SK-N-SH (cell line): ENCODE data around the gene ARHGEF26. TPM values are rescaled to one million over a fixed set of nuclear protein-coding genes. Genes with fewer than 3 reads are reported as not detected.

Source experiments
- CTCF ChIA-PET: fragments of 300-600, 350-600 bp; formaldehyde crosslinking; extraction: SDS; loops from one replicate; lab custom pipeline; 2021; lab: Yijun Ruan, JAX
- POLR2A ChIA-PET: fragments of 350-600 bp; sonication (Branson Sonifier 250); formaldehyde crosslinking; extraction: SDS; loops from one replicate; lab custom pipeline; 2020; ENCODE audit warnings: antibody characterized with exemption, inconsistent platforms; lab: Yijun Ruan, JAX
- DNase-seq: peaks from one replicate; pipeline ENCODE4 v3.0.0; 2012
- H2AFZ ChIP-seq: fragments of 200-600 bp; sonication (generic); 2 replicates; pipeline ENCODE4 v1.8.1; 2016; ENCODE audit warnings: antibody characterized with exemption, mild to moderate bottlenecking, low read depth
- H3F3A ChIP-seq: fragments of 200-600 bp; sonication (generic); replicated peaks from 2 replicates; pipeline ENCODE3; 2016; ENCODE audit warnings: antibody characterized with exemption, mild to moderate bottlenecking; ENCODE audit not compliant: insufficient read depth
- H3K27ac ChIP-seq, 2 experiments: fragments of 200-500 bp in 1 of 2; fragments of 200-600 bp in 1 of 2; sonication (Bioruptor generic) in 1 of 2; sonication (generic), shearing (Covaris generic) in 1 of 2; 2 replicates each; pipeline versions ENCODE4 v1.5.1 to v1.6.1; 2014 to 2016; ENCODE audit warnings: low read depth in 2 of 2, inconsistent platforms in 1 of 2, low read length in 1 of 2, mild to moderate bottlenecking in 1 of 2, mixed read lengths in 1 of 2
- H3K27me3 ChIP-seq: fragments of 200-600 bp; sonication (generic), shearing (Covaris generic); 2 replicates; pipeline ENCODE4 v1.6.1; 2016; ENCODE audit warnings: mixed run types; ENCODE audit not compliant: insufficient read depth
- H3K36me3 ChIP-seq, 2 experiments: fragments of 200-500 bp in 1 of 2; fragments of 200-600 bp in 1 of 2; sonication (Bioruptor generic) in 1 of 2; sonication (generic) in 1 of 2; replicated peaks in 1 of 2; 2 replicates each; pipeline versions ENCODE3 to v1.5.1; 2014 to 2016; ENCODE audit warnings: low read length in 1 of 2, mild to moderate bottlenecking in 1 of 2; ENCODE audit not compliant: insufficient read depth in 2 of 2, control insufficient read depth in 1 of 2
- H3K4me1 ChIP-seq, 2 experiments: fragments of 200-500 bp in 1 of 2; fragments of 200-600 bp in 1 of 2; sonication (Bioruptor generic) in 1 of 2; sonication (generic), shearing (Covaris generic) in 1 of 2; 2 replicates each; pipeline versions ENCODE4 v1.5.1 to v1.6.1; 2014 to 2016; ENCODE audit warnings: low read depth in 1 of 2, low read length in 1 of 2, mixed run types in 1 of 2; ENCODE audit not compliant: insufficient read depth in 2 of 2, control insufficient read depth in 1 of 2
- H3K4me2 ChIP-seq: fragments of 200-600 bp; sonication (generic), shearing (Covaris generic); 2 replicates; pipeline ENCODE4 v1.6.1; 2017; ENCODE audit warnings: mixed run types
- H3K4me3 ChIP-seq, 2 experiments: fragments of 200-500 bp in 1 of 2; fragments of 200-600 bp in 1 of 2; sonication (Bioruptor generic) in 1 of 2; sonication (generic), shearing (Covaris generic) in 1 of 2; 2 replicates each; pipeline versions ENCODE4 v1.5.1 to v1.8.1; 2014 to 2016; ENCODE audit warnings: low read depth in 2 of 2, inconsistent platforms in 1 of 2, low read length in 1 of 2, mild to moderate bottlenecking in 1 of 2, mixed read lengths in 1 of 2, moderate library complexity in 1 of 2
- H3K79me2 ChIP-seq: fragments of 200-600 bp; sonication (generic); 2 replicates; pipeline ENCODE4 v1.8.1; 2017; ENCODE audit warnings: mild to moderate bottlenecking; ENCODE audit not compliant: insufficient read depth
- H3K9ac ChIP-seq: fragments of 200-600 bp; sonication (generic); 2 replicates; pipeline ENCODE4 v1.6.1; 2017; ENCODE audit warnings: mixed run types
- H3K9me2 ChIP-seq: fragments of 200-600 bp; sonication (generic); 2 replicates; pipeline ENCODE4 v1.6.1; 2017; ENCODE audit warnings: mixed run types
- H3K9me3 ChIP-seq: fragments of 200-600 bp; sonication (generic); 2 replicates; pipeline ENCODE4 v1.6.1; 2017; ENCODE audit warnings: mixed run types, mild to moderate bottlenecking, moderate library complexity
- H4K20me1 ChIP-seq: fragments of 200-600 bp; sonication (generic); 2 replicates; pipeline ENCODE4 v1.6.1; 2017; ENCODE audit warnings: mild to moderate bottlenecking, mixed run types; ENCODE audit not compliant: insufficient read depth
- EP300 ChIP-seq, 2 experiments: IDR thresholded peaks; 2 replicates each; pipeline versions ENCODE4 v1.4.0 to v1.6.1; 2012; ENCODE audit warnings: borderline replicate concordance in 1 of 2, low read depth in 1 of 2, low read length in 1 of 2
- FOSL2 ChIP-seq: IDR thresholded peaks from 2 replicates; pipeline ENCODE4 v1.4.0; 2012; ENCODE audit warnings: low read depth, mild to moderate bottlenecking, moderate library complexity, borderline replicate concordance
- FOXJ3 ChIP-seq: sonication (generic); formaldehyde crosslinking; IDR thresholded peaks from 2 replicates; pipeline ENCODE4 v1.5.1; 2020; ENCODE audit warnings: mild to moderate bottlenecking, missing genetic modification reagents
- GABPA ChIP-seq: IDR thresholded peaks from 2 replicates; pipeline ENCODE4 v1.4.0; 2012; ENCODE audit warnings: low read depth, mild to moderate bottlenecking
- JUND ChIP-seq: IDR thresholded peaks from 2 replicates; pipeline ENCODE4 v1.4.0; 2012
- MAX ChIP-seq: IDR thresholded peaks from 2 replicates; pipeline ENCODE4 v1.4.0; 2012; ENCODE audit warnings: low read depth
- MEF2A ChIP-seq: IDR thresholded peaks from 2 replicates; pipeline ENCODE4 v1.4.0; 2012; ENCODE audit warnings: low read depth, borderline replicate concordance
- MXI1 ChIP-seq: IDR thresholded peaks from 2 replicates; pipeline ENCODE4 v1.6.1; 2012; ENCODE audit warnings: mild to moderate bottlenecking, low read depth, low read length, improper control_type of control experiment
- PBX3 ChIP-seq: IDR thresholded peaks from 2 replicates; pipeline ENCODE4; 2012
- POLR2AphosphoS5 ChIP-seq: IDR thresholded peaks from 2 replicates; pipeline ENCODE4 v1.6.1; 2012; ENCODE audit warnings: low read depth, low read length
- RAD21 ChIP-seq: IDR thresholded peaks from 2 replicates; pipeline ENCODE4 v1.6.1; 2012; ENCODE audit warnings: mild to moderate bottlenecking, low read length
- RCOR1 ChIP-seq: fragments of 150-350 bp; IDR thresholded peaks from 2 replicates; pipeline ENCODE4 v1.6.1; 2017; ENCODE audit warnings: antibody characterized with exemption, low read length
- REST ChIP-seq: IDR thresholded peaks from 2 replicates; pipeline ENCODE4 v1.6.1; 2012; ENCODE audit warnings: mild to moderate bottlenecking, low read depth, low read length, moderate library complexity
- SIN3A ChIP-seq: IDR thresholded peaks from 2 replicates; pipeline ENCODE4 v1.6.1; 2012; ENCODE audit warnings: low read depth, mild to moderate bottlenecking, low read length, moderate library complexity, borderline replicate concordance
- SMC3 ChIP-seq: IDR thresholded peaks from 2 replicates; pipeline ENCODE4 v1.6.1; 2012; ENCODE audit warnings: low read depth, low read length, improper control_type of control experiment
- TAF1 ChIP-seq: IDR thresholded peaks from 2 replicates; pipeline ENCODE4 v1.6.1; 2012; ENCODE audit warnings: low read depth, mild to moderate bottlenecking, low read length, moderate library complexity, borderline replicate concordance
- TCF12 ChIP-seq: IDR thresholded peaks from 2 replicates; pipeline ENCODE4 v1.4.0; 2012
- USF1 ChIP-seq: IDR thresholded peaks from 2 replicates; pipeline ENCODE4 v1.4.0; 2012; ENCODE audit warnings: low read depth, borderline replicate concordance
- USF2 ChIP-seq: fragments of 150-350 bp; IDR thresholded peaks from 2 replicates; pipeline ENCODE4 v1.6.1; 2017; ENCODE audit warnings: antibody characterized with exemption, low read length, low read depth, borderline replicate concordance
- WGBS: methylation state at CpG from one replicate; pipeline ENCODE4 v1.1.6; 2017; ENCODE audit warnings: low lambda C conversion rate; 5-methylcytosine and 5-hydroxymethylcytosine counted together
- polyA plus RNA-seq, 3 experiments: library from polyadenylated mRNA; depleted of rRNA; stranded (reverse); fragments of >200 nt; gene quantifications; 2 replicates each; pipeline ENCODE4 v1.2.3, GENCODE V29; 2012

The ARHGEF26 gene
- polyA plus RNA-seq, 1 of the 3 experiments (the other 2 are of a cell fraction) = 1.2 TPM

GRCh38 chr3:154229217-154229590 lies 108.0 kb downstream of the ARHGEF26 start:
- ChIA-PET POLR2A (no interaction called here), CTCF (no interaction called here)
- TF ChIP-seq FOSL2 = no peak
- no peak for TF ChIP-seq USF1
- TF ChIP-seq FOXJ3 = no peak
- TF ChIP-seq MEF2A = no peak
- 82% methylated on average over 2 of the region's 2 CpGs for WGBS
- Histone ChIP-seq H3K79me2 (no peaks in the 10 kb centered on the region), H3K27ac (no peak overlapping the region), H3K9me3 (no peaks in the 10 kb centered on the region), H3F3A (no peaks in the 10 kb centered on the region), H4K20me1 (no peaks in the 10 kb centered on the region), H3K4me2 (no peak overlapping the region), H3K9me2 (no peaks in the 10 kb centered on the region), H3K36me3 (no peaks in the 10 kb centered on the region), H2AFZ (no peak overlapping the region), H3K9ac (no peak overlapping the region), H3K27me3 (no peaks in the 10 kb centered on the region), H3K4me3 (no peak overlapping the region), H3K4me1 (no peaks in the 10 kb centered on the region)
- no peak for DNase-seq

- Histone ChIP-seq H3K4me2 (no peak overlapping the region), H3K9me3 (no peaks in the 10 kb centered on the region)
- POLR2A ChIA-PET = no interaction called here
- no peak for TF ChIP-seq POLR2AphosphoS5
- no peak for TF ChIP-seq USF2
- peak; percentile 43 for TF ChIP-seq PBX3
- no peak for TF ChIP-seq RCOR1
- TF ChIP-seq MXI1 = no peak
- TF ChIP-seq RAD21 = no peak
- no peak for TF ChIP-seq SMC3
- no peak for TF ChIP-seq EP300 (IDR thresholded peaks at IDR 0.05; ENCODE audit: borderline replicate concordance in 1 of 2, low read depth in 1 of 2, low read length in 1 of 2)
- TF ChIP-seq JUND = peak; percentile 38; the same call in 1 of the 2 replicates
- TF ChIP-seq SIN3A = no peak
- no peak for TF ChIP-seq TAF1
- TF ChIP-seq MAX = no peak
- no peak for TF ChIP-seq GABPA
- 0 out of 2 replicates have a peak, but pooled peaks have one; percentile 16 for TF ChIP-seq TCF12
- TF ChIP-seq REST = no peak
- TF ChIP-seq FOSL2 = 0 out of 2 replicates have a peak, but pooled peaks have one; percentile 11
- TF ChIP-seq, all 33 proteins: peak for 4
- Histone ChIP-seq H3K27ac (no peak overlapping the region), H3K79me2 (no peaks in the 10 kb centered on the region), H4K20me1 (no peaks in the 10 kb centered on the region), H3K4me3 (no peak overlapping the region), H3K4me1 (no peaks in the 10 kb centered on the region), H3K36me3 (peaks cover 0 to under 1% of the 10 kb centered on the region in 2 experiments), H3K9me2 (no peaks in the 10 kb centered on the region), H3K9ac (no peak overlapping the region), H3K27me3 (no peaks in the 10 kb centered on the region), H3F3A (no peaks in the 10 kb centered on the region), H2AFZ (no peak overlapping the region)
- WGBS = 84% methylated on average over 1 of the region's 1 CpG
- DNase-seq = no peak
- CTCF ChIA-PET = interaction anchor here (1.2 to 2.7 kb wide), 2 partner anchors 17 to 18 kb away, joined by 3 to 11 read pairs; no protein-coding TSS in a partner anchor
These were observed 114.1 kb downstream of the ARHGEF26 start for GRCh38 chr3:154235330-154235729.
